D721Med (cell line): ENCODE measurements around the gene HDC.

Experiments used
- DNase-seq: peaks from one replicate; pipeline ENCODE4 v3.0.0; 2011; ENCODE audit warnings: low spot score; ENCODE audit not compliant: insufficient read length
- FAIRE-seq: peaks from 2 replicates; lab custom pipeline; 2011; peaks lifted over from hg19 to GRCh38; lab: Jason Lieb, UNC
- TF ChIP-seq, protein P1 (sequence below): IDR thresholded peaks from 2 replicates; pipeline ENCODE4 v1.5.1; 2012; ENCODE audit warnings: mild to moderate bottlenecking, control low read depth; ENCODE audit not compliant: insufficient read depth; ENCODE audit errors: missing control alignments

Gene HDC

GRCh38 chr15:50229336-50229735 lies 36.2 kb downstream of the HDC start:
- no peak for DNase-seq
- TF ChIP-seq, protein P1, sequence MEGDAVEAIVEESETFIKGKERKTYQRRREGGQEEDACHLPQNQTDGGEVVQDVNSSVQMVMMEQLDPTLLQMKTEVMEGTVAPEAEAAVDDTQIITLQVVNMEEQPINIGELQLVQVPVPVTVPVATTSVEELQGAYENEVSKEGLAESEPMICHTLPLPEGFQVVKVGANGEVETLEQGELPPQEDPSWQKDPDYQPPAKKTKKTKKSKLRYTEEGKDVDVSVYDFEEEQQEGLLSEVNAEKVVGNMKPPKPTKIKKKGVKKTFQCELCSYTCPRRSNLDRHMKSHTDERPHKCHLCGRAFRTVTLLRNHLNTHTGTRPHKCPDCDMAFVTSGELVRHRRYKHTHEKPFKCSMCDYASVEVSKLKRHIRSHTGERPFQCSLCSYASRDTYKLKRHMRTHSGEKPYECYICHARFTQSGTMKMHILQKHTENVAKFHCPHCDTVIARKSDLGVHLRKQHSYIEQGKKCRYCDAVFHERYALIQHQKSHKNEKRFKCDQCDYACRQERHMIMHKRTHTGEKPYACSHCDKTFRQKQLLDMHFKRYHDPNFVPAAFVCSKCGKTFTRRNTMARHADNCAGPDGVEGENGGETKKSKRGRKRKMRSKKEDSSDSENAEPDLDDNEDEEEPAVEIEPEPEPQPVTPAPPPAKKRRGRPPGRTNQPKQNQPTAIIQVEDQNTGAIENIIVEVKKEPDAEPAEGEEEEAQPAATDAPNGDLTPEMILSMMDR, result no peak
- FAIRE-seq, result no peak

DNA sequence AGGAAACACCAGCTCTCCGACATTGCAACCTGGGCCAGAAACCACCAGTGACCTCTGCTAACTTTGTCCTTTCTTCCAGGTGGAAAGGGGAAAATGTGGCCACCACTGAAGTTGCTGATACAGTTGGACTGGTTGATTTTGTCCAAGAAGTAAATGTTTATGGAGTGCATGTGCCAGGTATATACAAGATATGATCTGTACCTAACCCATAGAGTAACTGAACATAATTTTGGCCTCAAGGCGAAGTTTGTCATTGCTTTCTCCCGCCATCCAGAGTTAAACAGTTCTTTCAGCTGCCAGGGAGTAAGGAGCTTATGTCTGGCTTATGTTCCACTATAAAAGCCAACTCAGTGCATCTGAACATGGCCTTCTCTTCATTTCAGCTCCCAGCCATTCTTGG lies 36.7 kb downstream of the HDC start:
- DNase-seq, result no peak
- FAIRE-seq, result no peak
- TF ChIP-seq, protein P1, result no peak

DNA sequence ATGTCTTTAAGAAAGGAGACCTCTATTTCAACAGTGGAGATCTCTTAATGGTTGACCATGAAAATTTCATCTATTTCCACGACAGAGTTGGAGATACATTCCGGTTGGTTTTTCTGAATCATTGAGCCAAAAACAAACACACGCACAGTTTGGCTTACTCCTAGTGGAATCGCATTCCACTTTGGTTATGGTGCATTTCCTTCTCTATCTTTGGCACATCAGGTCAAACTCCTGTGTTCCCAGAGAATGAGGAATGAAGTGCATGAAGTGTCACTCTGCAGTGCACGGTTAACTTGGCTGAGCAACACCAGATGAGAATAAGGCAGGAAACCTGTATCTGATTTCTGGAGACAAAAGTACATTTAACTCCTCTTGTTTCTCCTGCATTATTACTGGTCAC lies 38.5 kb downstream of the HDC start:
- FAIRE-seq, result no peak
- TF ChIP-seq, protein P1, result no peak
- no peak for DNase-seq

DNA sequence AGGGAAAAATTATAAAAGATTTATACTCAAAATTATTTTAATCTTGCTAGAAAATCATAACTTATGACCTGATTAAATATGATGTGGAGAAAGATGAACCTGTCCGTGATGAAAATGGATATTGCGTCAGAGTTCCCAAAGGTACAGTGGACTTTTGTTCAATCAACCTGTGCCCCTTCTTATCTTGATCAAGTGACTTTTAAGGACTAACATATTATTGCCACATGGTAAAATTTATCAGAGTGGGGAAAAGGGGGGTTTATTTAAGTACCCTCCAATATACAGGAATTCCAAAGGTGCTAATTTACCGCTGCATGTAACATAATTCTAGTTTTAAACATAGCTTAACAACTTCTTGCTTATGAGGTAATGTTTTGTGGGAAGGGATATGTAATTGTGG lies 39.6 kb downstream of the HDC start:
- TF ChIP-seq, protein P1, result no peak
- FAIRE-seq (no peak), DNase-seq (no peak)

DNA sequence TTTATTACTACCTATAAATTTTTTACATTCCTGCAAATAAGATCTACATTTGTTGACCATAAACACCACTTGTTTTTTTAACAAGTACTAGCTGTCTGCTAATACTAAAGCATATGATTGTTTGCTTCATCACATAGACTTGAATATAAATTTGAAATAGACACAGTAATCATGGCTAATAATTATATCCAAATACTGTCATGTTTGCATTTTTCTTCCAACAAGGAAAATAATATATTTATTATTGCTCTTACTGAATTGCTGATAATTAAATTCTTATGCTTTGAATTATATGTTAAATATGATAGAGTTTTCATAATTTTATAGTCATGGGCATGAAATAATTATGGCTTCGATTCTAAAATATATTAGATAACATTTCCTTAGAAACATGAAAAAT lies 40.5 kb downstream of the HDC start:
- no peak for DNase-seq
- TF ChIP-seq, protein P1, result no peak
- FAIRE-seq, result no peak

GRCh38 chr15:50224606-50225005 lies 40.9 kb downstream of the HDC start:
- no peak for DNase-seq
- no peak for FAIRE-seq
- TF ChIP-seq, protein P1, result no peak

- TF ChIP-seq, protein P1, result no peak
- no peak for FAIRE-seq
- DNase-seq, result no peak
Measured at GRCh38 chr15:50222181-50222580, 43.3 kb downstream of the HDC start.
